ENCODE measurements around the gene CTRB1. TPM values are rescaled to one million over a fixed set of nuclear protein-coding genes. Genes with fewer than 3 reads are reported as not detected.

Gene CTRB1
- total and polyA plus RNA-seq, 2 of the 13 experiments (the other 11 are each of a cell fraction or from before 2014, with no cell fraction given), result not detected

DNA sequence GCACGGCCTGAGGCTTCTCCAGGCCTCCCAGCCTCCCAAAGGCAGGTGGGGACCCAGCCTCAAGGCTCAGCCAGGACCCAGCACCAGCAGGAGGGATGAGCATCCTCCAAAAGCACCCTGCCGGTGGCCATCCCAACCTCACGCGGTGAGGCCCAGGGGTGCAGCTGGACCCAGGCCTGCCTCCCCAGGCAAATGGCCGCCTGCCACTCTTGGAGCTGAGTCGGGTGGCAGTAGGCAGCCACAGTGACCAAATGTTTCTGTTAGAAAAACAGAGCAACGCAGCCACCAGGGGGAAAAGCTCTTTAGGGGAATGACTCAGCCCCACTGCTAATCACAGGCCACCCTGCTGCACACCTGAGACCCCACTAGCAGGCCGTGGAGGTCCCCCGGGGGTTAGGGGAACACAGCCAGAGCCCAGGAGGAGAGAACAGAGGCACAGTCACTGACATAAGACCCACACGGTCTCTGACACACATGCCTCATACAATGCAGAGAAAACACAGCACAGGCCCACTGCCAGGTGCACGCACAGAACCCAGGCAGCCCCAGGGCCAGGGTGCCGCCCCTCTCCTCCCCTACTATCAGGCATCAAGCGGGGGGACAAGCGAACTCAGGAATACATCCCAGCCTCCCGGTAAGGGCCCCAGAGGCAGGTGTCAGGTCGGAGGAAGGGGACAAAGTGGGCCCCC lies 20.2 kb downstream of the CTRB1 start:
- Histone ChIP-seq H3K9ac (ENCODE audit: insufficient read depth, low read depth, low read length) (peak overlapping the region; percentile 72), H3K4me3 (replicated peaks in 1 of 3; ENCODE audit: insufficient read depth in 1 of 3, low read depth in 2 of 3, low read length in 3 of 3) (peak overlapping the region in 1 of 3 experiments; percentile 17; a peak in 1 of 6 replicates), H4K20me1 (ENCODE audit: insufficient read depth, low read length) (peaks cover 8% of the 10 kb centered on the region), H3K9me3 (ENCODE audit: low read length) (no peaks in the 10 kb centered on the region), H3K4me1 (ENCODE audit: insufficient read depth, low read length) (peaks cover 64% of the 10 kb centered on the region), H3K4me2 (ENCODE audit: low read depth, low read length) (peak overlapping the region; percentile 60), H3K27ac (ENCODE audit: extremely low read length, insufficient read depth, low read length) (peak overlapping the region; percentile 77), H3K36me3 (replicated peaks in 1 of 2; ENCODE audit: control insufficient read depth in 1 of 2, insufficient read depth in 2 of 2, low read length in 2 of 2) (peaks cover 53 to 57% of the 10 kb centered on the region in 2 experiments), H3K79me2 (ENCODE audit: insufficient read depth, low read length) (peaks cover 56% of the 10 kb centered on the region), H2AFZ (ENCODE audit: low read length) (no peak overlapping the region), H3K27me3 (ENCODE audit: control insufficient read depth in 1 of 2, insufficient read depth in 2 of 2, low read length in 2 of 2) (no peaks in the 10 kb centered on the region)
- in situ Hi-C loops (cut with HindIII; ENCODE audit: extremely low pct_ligation_motif_present, low pct_unique_long_range_greater_than_20kb) (no loop called here), intact Hi-C loops (cut with micrococcal nuclease; ENCODE audit: unreplicated experiment) (loop anchor here (2.0 kb wide), 2 partner anchors 24 to 146 kb away; no protein-coding TSS in a partner anchor)
- 89% methylated on average over 10 of the region's 16 CpGs for WGBS (ENCODE audit: low lambda C conversion rate)
- no TSS peak for BruUV-seq (replicated peaks)
- ChIA-PET POLR2A (interaction anchor here (1.1 to 4.0 kb wide), 5 partner anchors 9 to 67 kb away, joined by 4 to 15 read pairs (median 4); partner anchors contain the start of gene BCAR1), CTCF (ENCODE audit: low intra/inter-chr PET ratio, low total read pairs) (interaction anchor here (1.1 kb wide), 1 partner anchor 147 kb away, joined by 3 read pairs; no protein-coding TSS in a partner anchor)
- FAIRE-seq, result no peak
- peak; percentile 3 for ATAC-seq
- DNase-seq (ENCODE audit: low spot score), result peak; percentile 53
- TF ChIP-seq FOSL1 (CRISPR knock-in tag; IDR thresholded peaks at IDR 0.05; ENCODE audit: borderline replicate concordance) (no peak), KLF13 (CRISPR knock-in tag; IDR thresholded peaks at IDR 0.05) (0 out of 2 replicates have a peak, but pooled peaks have one; percentile 54), ZNF44 (CRISPR knock-in tag; IDR thresholded peaks at IDR 0.05) (0 out of 2 replicates have a peak, but pooled peaks have one; percentile 49), ZFX (CRISPR knock-in tag; IDR thresholded peaks at IDR 0.05; ENCODE audit: low read depth) (0 out of 2 replicates have a peak, but pooled peaks have one; percentile 14), NFIB (CRISPR knock-in tag; IDR thresholded peaks at IDR 0.05; ENCODE audit: borderline replicate concordance) (no peak), ZNF639 (CRISPR knock-in tag; conservative IDR thresholded peaks at IDR 0.05) (no peak), ZNF580 (CRISPR knock-in tag; IDR thresholded peaks at IDR 0.05; ENCODE audit: borderline replicate concordance, low read depth) (no peak), ZSCAN21 (CRISPR knock-in tag; IDR thresholded peaks at IDR 0.05; ENCODE audit: borderline replicate concordance) (0 out of 2 replicates have a peak, but pooled peaks have one; percentile 21), ZNF616 (CRISPR knock-in tag; IDR thresholded peaks at IDR 0.05; ENCODE audit: low read depth) (no peak), ZNF441 (CRISPR knock-in tag; IDR thresholded peaks at IDR 0.05; ENCODE audit: borderline replicate concordance) (no peak), TMF1 (CRISPR knock-in tag; IDR thresholded peaks at IDR 0.05; ENCODE audit: low read depth) (no peak), ZNF260 (CRISPR knock-in tag; IDR thresholded peaks at IDR 0.05; ENCODE audit: borderline replicate concordance, low read depth) (no peak), JUND (CRISPR knock-in tag; IDR thresholded peaks at IDR 0.05) (no peak)
- TF ChIP-seq, protein P1, sequence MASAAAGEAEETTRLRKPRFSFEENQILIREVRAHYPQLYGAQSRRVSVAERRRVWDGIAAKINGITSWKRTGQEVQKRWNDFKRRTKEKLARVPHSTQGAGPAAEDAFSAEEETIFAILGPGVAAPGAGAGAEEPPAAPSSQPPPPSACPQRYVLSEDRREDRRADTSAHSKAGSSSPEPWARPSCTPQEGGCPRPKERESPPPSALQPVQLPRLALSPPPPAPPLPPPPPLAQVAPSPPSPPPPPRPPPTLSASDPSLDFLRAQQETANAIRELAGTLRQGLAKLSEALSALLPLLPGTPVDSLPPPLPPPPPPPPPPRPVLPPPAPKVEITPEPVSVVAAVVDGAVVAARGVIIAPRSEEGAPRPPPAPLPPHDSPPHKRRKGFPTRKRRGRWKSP (CRISPR knock-in tag; IDR thresholded peaks at IDR 0.05), result no peak
- TF ChIP-seq, protein P2, sequence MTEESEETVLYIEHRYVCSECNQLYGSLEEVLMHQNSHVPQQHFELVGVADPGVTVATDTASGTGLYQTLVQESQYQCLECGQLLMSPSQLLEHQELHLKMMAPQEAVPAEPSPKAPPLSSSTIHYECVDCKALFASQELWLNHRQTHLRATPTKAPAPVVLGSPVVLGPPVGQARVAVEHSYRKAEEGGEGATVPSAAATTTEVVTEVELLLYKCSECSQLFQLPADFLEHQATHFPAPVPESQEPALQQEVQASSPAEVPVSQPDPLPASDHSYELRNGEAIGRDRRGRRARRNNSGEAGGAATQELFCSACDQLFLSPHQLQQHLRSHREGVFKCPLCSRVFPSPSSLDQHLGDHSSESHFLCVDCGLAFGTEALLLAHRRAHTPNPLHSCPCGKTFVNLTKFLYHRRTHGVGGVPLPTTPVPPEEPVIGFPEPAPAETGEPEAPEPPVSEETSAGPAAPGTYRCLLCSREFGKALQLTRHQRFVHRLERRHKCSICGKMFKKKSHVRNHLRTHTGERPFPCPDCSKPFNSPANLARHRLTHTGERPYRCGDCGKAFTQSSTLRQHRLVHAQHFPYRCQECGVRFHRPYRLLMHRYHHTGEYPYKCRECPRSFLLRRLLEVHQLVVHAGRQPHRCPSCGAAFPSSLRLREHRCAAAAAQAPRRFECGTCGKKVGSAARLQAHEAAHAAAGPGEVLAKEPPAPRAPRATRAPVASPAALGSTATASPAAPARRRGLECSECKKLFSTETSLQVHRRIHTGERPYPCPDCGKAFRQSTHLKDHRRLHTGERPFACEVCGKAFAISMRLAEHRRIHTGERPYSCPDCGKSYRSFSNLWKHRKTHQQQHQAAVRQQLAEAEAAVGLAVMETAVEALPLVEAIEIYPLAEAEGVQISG (CRISPR knock-in tag; IDR thresholded peaks at IDR 0.05), result no peak
- TF ChIP-seq, protein P3, sequence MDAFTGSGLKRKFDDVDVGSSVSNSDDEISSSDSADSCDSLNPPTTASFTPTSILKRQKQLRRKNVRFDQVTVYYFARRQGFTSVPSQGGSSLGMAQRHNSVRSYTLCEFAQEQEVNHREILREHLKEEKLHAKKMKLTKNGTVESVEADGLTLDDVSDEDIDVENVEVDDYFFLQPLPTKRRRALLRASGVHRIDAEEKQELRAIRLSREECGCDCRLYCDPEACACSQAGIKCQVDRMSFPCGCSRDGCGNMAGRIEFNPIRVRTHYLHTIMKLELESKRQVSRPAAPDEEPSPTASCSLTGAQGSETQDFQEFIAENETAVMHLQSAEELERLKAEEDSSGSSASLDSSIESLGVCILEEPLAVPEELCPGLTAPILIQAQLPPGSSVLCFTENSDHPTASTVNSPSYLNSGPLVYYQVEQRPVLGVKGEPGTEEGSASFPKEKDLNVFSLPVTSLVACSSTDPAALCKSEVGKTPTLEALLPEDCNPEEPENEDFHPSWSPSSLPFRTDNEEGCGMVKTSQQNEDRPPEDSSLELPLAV (CRISPR knock-in tag; conservative IDR thresholded peaks at IDR 0.05; ENCODE audit: low read depth), result no peak
